Right lobe of liver (tissue), 4 donors: ENCODE results near the gene ADARB2.

Experiments
- CTCF ChIP-seq, 4 donors: fragments of 200-600 bp in 3 of 4; fragments of 450-650 bp in 1 of 4; IDR thresholded peaks; one replicate each; pipeline versions ENCODE4 v1.5.1 to v1.8.0; 2016 to 2022; ENCODE audit warnings: antibody characterized with exemption in 4 of 4, mild to moderate bottlenecking in 2 of 4
- POLR2A ChIP-seq: fragments of 450-650 bp; IDR thresholded peaks from one replicate; pipeline ENCODE4 v1.6.1; 2017; ENCODE audit warnings: antibody characterized with exemption, mild to moderate bottlenecking
- donor health status: DM: no; HTN: no; CAD: no.
- donor health status: DM: no; HTN: no; CAD: no.
- donor health status: DM: no; HTN: yes; CAD: no.

DNA sequence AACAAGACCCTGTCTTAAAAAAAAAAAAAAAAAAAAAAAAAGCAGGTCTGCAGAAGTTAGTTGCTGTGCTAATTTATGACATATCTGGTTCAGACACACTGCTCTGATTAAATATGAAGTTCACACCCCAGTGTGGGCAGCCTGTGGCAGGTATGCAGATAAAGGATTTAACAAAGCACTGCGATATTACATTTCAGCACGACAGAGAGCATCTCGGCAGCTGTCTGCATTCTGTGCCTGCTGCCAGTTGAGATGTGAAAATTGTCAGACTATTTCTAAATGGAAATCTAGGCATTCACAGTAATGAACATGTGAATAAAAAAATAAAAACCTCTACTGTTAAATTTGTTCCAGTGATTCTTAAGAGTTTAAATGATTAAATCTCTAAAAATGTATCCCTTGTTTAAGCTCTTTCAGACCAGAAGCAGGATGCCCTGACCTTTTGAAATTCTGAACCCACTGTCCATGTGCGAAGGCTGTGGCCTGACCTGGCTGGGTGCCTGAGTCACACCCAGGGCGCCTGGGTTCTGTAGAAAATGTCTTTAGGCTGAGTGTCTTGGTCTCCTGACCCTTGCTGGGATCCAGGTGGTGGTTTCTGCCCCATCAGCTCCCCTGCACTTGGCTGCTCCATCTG, 408.2 kb downstream of the ADARB2 start:
- TF ChIP-seq POLR2A: no peak
- no peak for TF ChIP-seq CTCF (IDR thresholded peaks at IDR 0.05)
